Activated CD4-positive, alpha-beta memory T cell treated with anti-CD3 and anti-CD28 coated beads for 36 hours (primary cell): Measurements from ENCODE around the gene JAML. TPM values are rescaled to one million over a fixed set of nuclear protein-coding genes. Genes with fewer than 3 reads are reported as not detected.
A peak's percentile ranks its signal among the peaks of the same experiment; 100 is the strongest.

Source experiments
- CTCF ChIA-PET: fragments of 350-600 bp; sonication (Branson Sonifier 250); formaldehyde crosslinking; loops from one replicate; lab custom pipeline; 2021; ENCODE audit warnings: antibody characterized with exemption, inconsistent platforms; lab: Charles Lee
- POLR2A ChIA-PET: fragments of 350-600 bp; sonication (Branson Sonifier 250); formaldehyde crosslinking; loops from one replicate; lab custom pipeline; 2021; ENCODE audit warnings: antibody characterized with exemption; lab: Charles Lee
- DNase-seq: peaks from one replicate; pipeline ENCODE4 v3.0.0-alpha.2; 2020
- H3K27ac Mint-ChIP-seq: one replicate; pipeline ENCODE4 v1.8.0; 2021; ENCODE audit warnings: mixed read lengths
- H3K27me3 Mint-ChIP-seq: one replicate; pipeline ENCODE4 v1.8.0; 2021; ENCODE audit warnings: mixed read lengths
- H3K36me3 Mint-ChIP-seq: one replicate; pipeline ENCODE4 v1.8.0; 2021; ENCODE audit warnings: mixed read lengths
- H3K4me1 Mint-ChIP-seq: one replicate; pipeline ENCODE4 v1.8.0; 2021; ENCODE audit warnings: low read depth, mixed read lengths
- H3K4me3 Mint-ChIP-seq: one replicate; pipeline ENCODE4 v1.8.0; 2021; ENCODE audit warnings: mild to moderate bottlenecking, mixed read lengths
- H3K9me3 Mint-ChIP-seq: one replicate; pipeline ENCODE4 v1.8.0; 2021; ENCODE audit warnings: mixed read lengths
- intact Hi-C: fragments of 100-400 bp; cut with micrococcal nuclease; formaldehyde crosslinking; loops from one replicate; pipeline ENCODE4 v1.15.1; 2023
- total RNA-seq, 2 experiments: library from RNA; stranded (reverse); gene quantifications; one replicate each; pipeline ENCODE4 v1.2.3, GENCODE V29; 2021

JAML gene
- total RNA-seq, 2 experiments from 2014 or later, result 155 to 163 TPM

- Mint-ChIP-seq H3K36me3 (no peaks in the 10 kb centered on the region), H3K9me3 (no peaks in the 10 kb centered on the region), H3K4me3 (no peak within 1 kb of the TSS), H3K4me1 (no peaks in the 10 kb centered on the region), H3K27ac (no peak within 1 kb of the TSS), H3K27me3 (peaks cover 9% of the 10 kb centered on the region)
- CTCF ChIA-PET, result no interaction called here
- intact Hi-C loops, result no loop called here
- DNase-seq, result no peak
- POLR2A ChIA-PET, result no interaction called here
Measured at GRCh38 chr11:118175993-118176777, 48.6 kb downstream of the JAML start, which contains the start of gene SCN2B. Gene SCN2B, minus strand, starts transcription at chr11:118176639. Its CDS starts 208 bp downstream, at chr11:118176431.

GRCh38 chr11:118175031-118175992, 49.5 kb downstream of the JAML start:
- POLR2A ChIA-PET, result interaction anchor here (0.5 kb wide), 1 partner anchor 190 kb away, joined by 5 read pairs; no protein-coding TSS in a partner anchor
- peaks cover 9% of the 10 kb centered on the region for H3K27me3 Mint-ChIP-seq
- CTCF ChIA-PET, result no interaction called here
- no peak overlapping the region for H3K27ac Mint-ChIP-seq
- DNase-seq, result no peak
- no peaks in the 10 kb centered on the region for H3K36me3 Mint-ChIP-seq
- no peaks in the 10 kb centered on the region for H3K9me3 Mint-ChIP-seq
- H3K4me3 Mint-ChIP-seq, result no peak overlapping the region
- H3K4me1 Mint-ChIP-seq, result no peaks in the 10 kb centered on the region
- intact Hi-C loops, result no loop called here

- DNase-seq, result no peak
- Mint-ChIP-seq H3K27ac (no peak overlapping the region), H3K4me1 (no peaks in the 10 kb centered on the region), H3K4me3 (no peak overlapping the region), H3K27me3 (peaks cover 9% of the 10 kb centered on the region), H3K9me3 (no peaks in the 10 kb centered on the region), H3K36me3 (no peaks in the 10 kb centered on the region)
- intact Hi-C loops, result no loop called here
- CTCF ChIA-PET, result interaction anchor here (0.8 to 5.6 kb wide), 3 partner anchors 10 to 29 kb away, joined by 3 to 101 read pairs (median 70); no protein-coding TSS in a partner anchor
- POLR2A ChIA-PET, result no interaction called here
Measured at GRCh38 chr11:118174006-118174567, 50.7 kb downstream of the JAML start.

- intact Hi-C loops, result no loop called here
- Mint-ChIP-seq H3K27ac (no peak overlapping the region), H3K9me3 (no peaks in the 10 kb centered on the region), H3K27me3 (peaks cover 9% of the 10 kb centered on the region), H3K4me3 (no peak overlapping the region), H3K36me3 (no peaks in the 10 kb centered on the region), H3K4me1 (no peaks in the 10 kb centered on the region)
- ChIA-PET CTCF (interaction anchor here (0.6 to 5.6 kb wide), 55 partner anchors 9 to 989 kb away, joined by 3 to 101 read pairs (median 4); partner anchors contain the start of genes MPZL2, MPZL3, SCN4B and SMIM35), POLR2A (interaction anchor here (0.6 to 1.0 kb wide), 3 partner anchors 24 to 305 kb away, joined by 3 read pairs; no protein-coding TSS in a partner anchor)
- DNase-seq, result no peak
Measured at GRCh38 chr11:118172356-118172755, 52.5 kb downstream of the JAML start.

- DNase-seq, result peak; percentile 81
- H3K27ac Mint-ChIP-seq, result no peak overlapping the region
- H3K36me3 Mint-ChIP-seq, result no peaks in the 10 kb centered on the region
- H3K4me3 Mint-ChIP-seq, result no peak overlapping the region
- ChIA-PET POLR2A (interaction anchor here (0.7 to 1.1 kb wide), 2 partner anchors 27 to 119 kb away, joined by 3 to 5 read pairs; no protein-coding TSS in a partner anchor), CTCF (interaction anchor here (0.5 to 5.6 kb wide), 65 partner anchors 9 to 989 kb away, joined by 3 to 101 read pairs (median 4); partner anchors contain the start of genes MPZL2, MPZL3, SCN4B and SMIM35)
- peaks cover 9% of the 10 kb centered on the region for H3K27me3 Mint-ChIP-seq
- no peaks in the 10 kb centered on the region for H3K4me1 Mint-ChIP-seq
- intact Hi-C loops, result loop anchor here (1.0 kb wide), 1 partner anchor 26 kb away; no protein-coding TSS in a partner anchor
- no peaks in the 10 kb centered on the region for H3K9me3 Mint-ChIP-seq
Measured at GRCh38 chr11:118171269-118172062, 53.3 kb downstream of the JAML start.

GRCh38 chr11:118170882-118171268, 53.9 kb downstream of the JAML start:
- DNase-seq, result no peak
- Mint-ChIP-seq H3K36me3 (no peaks in the 10 kb centered on the region), H3K9me3 (no peaks in the 10 kb centered on the region), H3K4me1 (no peaks in the 10 kb centered on the region), H3K27ac (no peak overlapping the region), H3K27me3 (peaks cover 5% of the 10 kb centered on the region), H3K4me3 (no peak overlapping the region)
- ChIA-PET POLR2A (interaction anchor here (1.1 kb wide), 1 partner anchor 26 kb away, joined by 5 read pairs; no protein-coding TSS in a partner anchor), CTCF (interaction anchor here (0.5 to 5.6 kb wide), 39 partner anchors 10 to 489 kb away, joined by 3 to 101 read pairs (median 7); partner anchors contain the start of genes MPZL2, SCN4B, SMIM35 and UBE4A)
- intact Hi-C loops, result loop anchor here (1.0 kb wide), 1 partner anchor 26 kb away; no protein-coding TSS in a partner anchor

GRCh38 chr11:118170231-118170630, 54.6 kb downstream of the JAML start:
- H3K36me3 Mint-ChIP-seq, result no peaks in the 10 kb centered on the region
- H3K27ac Mint-ChIP-seq, result no peak overlapping the region
- intact Hi-C loops, result no loop called here
- no peaks in the 10 kb centered on the region for H3K4me1 Mint-ChIP-seq
- no peaks in the 10 kb centered on the region for H3K9me3 Mint-ChIP-seq
- H3K4me3 Mint-ChIP-seq, result no peak overlapping the region
- peaks cover 1% of the 10 kb centered on the region for H3K27me3 Mint-ChIP-seq
- DNase-seq, result no peak
- CTCF ChIA-PET, result interaction anchor here (1.1 to 5.6 kb wide), 10 partner anchors 11 to 362 kb away, joined by 3 to 101 read pairs (median 12); partner anchors contain the start of genes MPZL2, SCN4B and UBE4A
- POLR2A ChIA-PET, result no interaction called here

- POLR2A ChIA-PET, result no interaction called here
- Mint-ChIP-seq H3K27me3 (peaks cover 1% of the 10 kb centered on the region), H3K4me3 (no peak overlapping the region), H3K9me3 (no peaks in the 10 kb centered on the region), H3K4me1 (no peaks in the 10 kb centered on the region), H3K36me3 (no peaks in the 10 kb centered on the region), H3K27ac (no peak overlapping the region)
- intact Hi-C loops, result no loop called here
- no peak for DNase-seq
- CTCF ChIA-PET, result interaction anchor here (1.2 to 5.6 kb wide), 5 partner anchors 12 to 126 kb away, joined by 3 to 101 read pairs (median 38); no protein-coding TSS in a partner anchor
Measured at GRCh38 chr11:118169300-118170140, 55.3 kb downstream of the JAML start.

GRCh38 chr11:118168751-118169150, 56.1 kb downstream of the JAML start:
- peaks cover 2% of the 10 kb centered on the region for H3K27me3 Mint-ChIP-seq
- no peaks in the 10 kb centered on the region for H3K9me3 Mint-ChIP-seq
- no peaks in the 10 kb centered on the region for H3K36me3 Mint-ChIP-seq
- no peak overlapping the region for H3K27ac Mint-ChIP-seq
- intact Hi-C loops, result no loop called here
- no peaks in the 10 kb centered on the region for H3K4me1 Mint-ChIP-seq
- POLR2A ChIA-PET, result no interaction called here
- CTCF ChIA-PET, result interaction anchor here (1.2 to 5.6 kb wide), 4 partner anchors 11 to 127 kb away, joined by 3 to 101 read pairs (median 54); no protein-coding TSS in a partner anchor
- DNase-seq, result no peak
- no peak overlapping the region for H3K4me3 Mint-ChIP-seq

GRCh38 chr11:118168316-118168715, 56.5 kb downstream of the JAML start:
- peaks cover 4% of the 10 kb centered on the region for H3K27me3 Mint-ChIP-seq
- DNase-seq, result no peak
- no peak overlapping the region for H3K27ac Mint-ChIP-seq
- no peaks in the 10 kb centered on the region for H3K9me3 Mint-ChIP-seq
- H3K4me1 Mint-ChIP-seq, result no peaks in the 10 kb centered on the region
- ChIA-PET POLR2A (no interaction called here), CTCF (interaction anchor here (1.2 kb wide), 1 partner anchor 128 kb away, joined by 3 read pairs; no protein-coding TSS in a partner anchor)
- intact Hi-C loops, result no loop called here
- H3K4me3 Mint-ChIP-seq, result no peak overlapping the region
- no peaks in the 10 kb centered on the region for H3K36me3 Mint-ChIP-seq
